HEK293 (cell line): ENCODE data around the gene GALNT9.

Source experiments
- CTCF ChIA-PET: fragments of 350-600 bp; formaldehyde crosslinking; extraction: SDS; loops from one replicate; lab custom pipeline; 2021; ENCODE audit warnings: antibody characterized with exemption; lab: Yijun Ruan, JAX
- POLR2A ChIA-PET: fragments of 300-600 bp; formaldehyde crosslinking; extraction: SDS; loops from one replicate; lab custom pipeline; 2020; ENCODE audit warnings: antibody characterized with exemption, inconsistent platforms; lab: Yijun Ruan, JAX
- H3K27ac ChIP-seq: fragments of 200-500 bp; sonication (Bioruptor generic); 2 replicates; pipeline ENCODE4 v1.5.1; 2014; ENCODE audit warnings: low read depth, low read length, control low read depth, inconsistent platforms; ENCODE audit errors: extremely low read depth
- H3K36me3 ChIP-seq, 2 experiments: fragments of 200-500 bp in 1 of 2; sonication (Bioruptor generic) in 1 of 2; 1 replicate in 1 of 2; 2 replicates in 1 of 2; pipeline ENCODE4 v1.5.1; 2014 to 2017; ENCODE audit warnings: inconsistent platforms in 2 of 2, low read length in 2 of 2; ENCODE audit not compliant: control insufficient read depth in 2 of 2, insufficient read depth in 1 of 2
- H3K4me1 ChIP-seq: fragments of 200-500 bp; sonication (Bioruptor generic); 2 replicates; pipeline ENCODE4 v1.5.1; 2014; ENCODE audit warnings: mild to moderate bottlenecking, low read length, inconsistent platforms; ENCODE audit not compliant: control insufficient read depth, insufficient read depth
- H3K4me3 ChIP-seq: 2 replicates; pipeline ENCODE4 v1.5.1; 2011; ENCODE audit warnings: low read depth, mild to moderate bottlenecking, control low read depth, low read length, moderate library complexity
- H3K9me3 ChIP-seq: fragments of 200-500 bp; sonication (Bioruptor generic); 2 replicates; pipeline ENCODE4 v1.5.1; 2014; ENCODE audit warnings: low read depth, low read length, inconsistent platforms; ENCODE audit not compliant: control insufficient read depth, insufficient read depth
- AEBP2 ChIP-seq: fragments of 450-650 bp; formaldehyde crosslinking; IDR thresholded peaks from 2 replicates; pipeline ENCODE4 v1.5.1; 2016; ENCODE audit warnings: missing biosample characterization, missing genetic modification characterization, borderline replicate concordance
- GLIS2 ChIP-seq: fragments of 450-650 bp; formaldehyde crosslinking; IDR thresholded peaks from 2 replicates; pipeline ENCODE4 v1.5.1; 2016; ENCODE audit warnings: missing biosample characterization, missing genetic modification characterization
- HOXA7 ChIP-seq: sonication (generic); formaldehyde crosslinking; IDR thresholded peaks from 2 replicates; pipeline ENCODE4 v1.8.1; 2022; ENCODE audit warnings: missing genetic modification reagents, borderline replicate concordance
- IKZF3 ChIP-seq: fragments of 450-650 bp; IDR thresholded peaks from 2 replicates; pipeline ENCODE4 v1.5.0; 2018; ENCODE audit warnings: missing biosample characterization, mild to moderate bottlenecking, missing genetic modification characterization, moderate library complexity
- KLF17 ChIP-seq: fragments of 450-650 bp; formaldehyde crosslinking; IDR thresholded peaks from 2 replicates; pipeline ENCODE4 v1.5.1; 2016; ENCODE audit warnings: missing biosample characterization, missing genetic modification characterization
- PATZ1 ChIP-seq: fragments of 450-650 bp; formaldehyde crosslinking; IDR thresholded peaks from 2 replicates; pipeline ENCODE4 v1.5.1; 2016; ENCODE audit warnings: missing biosample characterization, missing genetic modification characterization
- SETDB1 ChIP-seq: IDR thresholded peaks from one replicate; pipeline ENCODE4 v1.6.1; 2017; ENCODE audit warnings: mild to moderate bottlenecking, low read length, moderate library complexity, mixed read lengths; ENCODE audit not compliant: insufficient read length
- SP2 ChIP-seq: fragments of 450-650 bp; formaldehyde crosslinking; IDR thresholded peaks from 2 replicates; pipeline ENCODE4 v1.5.1; 2016; ENCODE audit warnings: missing biosample characterization, missing genetic modification characterization
- SP3 ChIP-seq: fragments of 450-650 bp; formaldehyde crosslinking; IDR thresholded peaks from 2 replicates; pipeline ENCODE4 v1.5.1; 2016; ENCODE audit warnings: missing biosample characterization, missing genetic modification characterization
- WT1 ChIP-seq: fragments of 450-650 bp; formaldehyde crosslinking; IDR thresholded peaks from 2 replicates; pipeline ENCODE4 v1.5.1; 2016; ENCODE audit warnings: missing biosample characterization, missing genetic modification characterization
- ZBTB17 ChIP-seq: fragments of 450-650 bp; formaldehyde crosslinking; IDR thresholded peaks from 2 replicates; pipeline ENCODE4 v1.5.1; 2016; ENCODE audit warnings: missing biosample characterization, missing genetic modification characterization
- ZNF302 ChIP-seq: fragments of 450-650 bp; formaldehyde crosslinking; IDR thresholded peaks from 2 replicates; pipeline ENCODE4 v1.5.1; 2016; ENCODE audit warnings: missing biosample characterization, missing genetic modification characterization, low read depth
- ZNF362 ChIP-seq: fragments of 450-650 bp; formaldehyde crosslinking; IDR thresholded peaks from 2 replicates; pipeline ENCODE4 v1.5.1; 2016; ENCODE audit warnings: missing biosample characterization, missing genetic modification characterization
- ZNF366 ChIP-seq: fragments of 450-650 bp; formaldehyde crosslinking; conservative IDR thresholded peaks from 2 replicates; pipeline ENCODE4 v1.5.1; 2016; ENCODE audit warnings: missing biosample characterization, missing genetic modification characterization
- ZNF391 ChIP-seq: fragments of 450-650 bp; formaldehyde crosslinking; IDR thresholded peaks from 2 replicates; pipeline ENCODE4 v1.5.1; 2016; ENCODE audit warnings: low read depth, missing biosample characterization, missing genetic modification characterization, borderline replicate concordance
- ZNF394 ChIP-seq: fragments of 450-650 bp; formaldehyde crosslinking; IDR thresholded peaks from 2 replicates; pipeline ENCODE4 v1.5.1; 2016; ENCODE audit warnings: missing biosample characterization, missing genetic modification characterization, mild to moderate bottlenecking, moderate library complexity, borderline replicate concordance
- ZNF416 ChIP-seq: fragments of 450-650 bp; formaldehyde crosslinking; IDR thresholded peaks from 2 replicates; pipeline ENCODE4 v1.5.1; 2016; ENCODE audit warnings: missing biosample characterization, missing genetic modification characterization
- ZNF433 ChIP-seq: fragments of 450-650 bp; formaldehyde crosslinking; IDR thresholded peaks from 2 replicates; pipeline ENCODE4 v1.5.1; 2016; ENCODE audit warnings: missing biosample characterization, missing genetic modification characterization, low read depth
- ZNF544 ChIP-seq: fragments of 450-650 bp; formaldehyde crosslinking; IDR thresholded peaks from 2 replicates; pipeline ENCODE4 v1.5.0; 2017; ENCODE audit warnings: missing biosample characterization, missing genetic modification characterization
- ZNF600 ChIP-seq: fragments of 450-650 bp; formaldehyde crosslinking; IDR thresholded peaks from 2 replicates; pipeline ENCODE4 v1.5.1; 2016; ENCODE audit warnings: missing biosample characterization, missing genetic modification characterization
- ZNF623 ChIP-seq: fragments of 450-650 bp; formaldehyde crosslinking; IDR thresholded peaks from 2 replicates; pipeline ENCODE4 v1.5.1; 2016; ENCODE audit warnings: missing biosample characterization, missing genetic modification characterization
- ZNF660 ChIP-seq: fragments of 450-650 bp; IDR thresholded peaks from 2 replicates; pipeline ENCODE4 v1.5.1; 2018; ENCODE audit warnings: missing biosample characterization, mild to moderate bottlenecking, missing genetic modification characterization
- ZNF776 ChIP-seq: fragments of 450-650 bp; formaldehyde crosslinking; IDR thresholded peaks from 2 replicates; pipeline ENCODE4 v1.5.0; 2017; ENCODE audit warnings: missing biosample characterization, missing genetic modification characterization, borderline replicate concordance
- ZNF777 ChIP-seq: fragments of 450-650 bp; formaldehyde crosslinking; IDR thresholded peaks from 2 replicates; pipeline ENCODE4 v1.5.1; 2017; ENCODE audit warnings: missing biosample characterization, missing genetic modification characterization, borderline replicate concordance
- ZSCAN23 ChIP-seq: fragments of 450-650 bp; formaldehyde crosslinking; IDR thresholded peaks from 2 replicates; pipeline ENCODE4 v1.5.1; 2016; ENCODE audit warnings: missing biosample characterization, missing genetic modification characterization

GALNT9 gene

GRCh38 chr12:132161036-132161781 is 168.2 kb downstream of the GALNT9 start:
- Histone ChIP-seq H3K36me3 (peaks cover 7 to 22% of the 10 kb centered on the region in 2 experiments; a peak in 2 of 3 replicates), H3K4me3 (no peak overlapping the region)
- POLR2A ChIA-PET: interaction anchor here (0.7 to 1.0 kb wide), 2 partner anchors 14 to 65 kb away, joined by 3 read pairs; no protein-coding TSS in a partner anchor

GRCh38 chr12:132160601-132161035 is 168.8 kb downstream of the GALNT9 start:
- H3K4me3 ChIP-seq: no peak overlapping the region
- CTCF ChIA-PET: interaction anchor here (0.6 to 3.2 kb wide), 6 partner anchors 7 to 554 kb away, joined by 3 to 13 read pairs (median 4); no protein-coding TSS in a partner anchor
- peaks cover 13 to 28% of the 10 kb centered on the region in 2 experiments; a peak in 2 of 3 replicates for H3K36me3 ChIP-seq
- H3K4me1 ChIP-seq: peaks cover 8% of the 10 kb centered on the region; the same call in 1 of the 2 replicates
- POLR2A ChIA-PET: interaction anchor here (0.7 to 1.0 kb wide), 2 partner anchors 13 to 65 kb away, joined by 3 read pairs; no protein-coding TSS in a partner anchor
- no peak overlapping the region for H3K27ac ChIP-seq
- H3K9me3 ChIP-seq: no peaks in the 10 kb centered on the region
- no peak for TF ChIP-seq AEBP2 (tag by site-specific recombination)
- 0 out of 2 replicates have a peak, but pooled peaks have one; percentile 27 for TF ChIP-seq ZNF600 (tag by site-specific recombination)
- TF ChIP-seq SETDB1: no peak
- no peak for TF ChIP-seq ZNF302 (tag by site-specific recombination)
- TF ChIP-seq GLIS2 (tag by site-specific recombination): no peak
- TF ChIP-seq ZNF660 (tag by site-specific recombination): no peak

More at GRCh38 chr12:132161036-132161781, 168.2 kb downstream of the GALNT9 start:
- TF ChIP-seq PATZ1 (tag by site-specific recombination) (0 out of 2 replicates have a peak, but pooled peaks have one; percentile 32), WT1 (tag by site-specific recombination) (peak; percentile 38; the same call in 1 of the 2 replicates), ZNF416 (tag by site-specific recombination) (no peak), ZNF623 (tag by site-specific recombination) (no peak), ZNF776 (tag by site-specific recombination) (no peak), ZNF433 (no peak), HOXA7 (CRISPR knock-in tag) (no peak), ZNF391 (tag by site-specific recombination) (no peak), ZNF544 (tag by site-specific recombination) (no peak), SP2 (peak; percentile 35), ZNF777 (tag by site-specific recombination) (no peak), ZNF366 (no peak), KLF17 (tag by site-specific recombination) (0 out of 2 replicates have a peak, but pooled peaks have one; percentile 68), GLIS2 (tag by site-specific recombination) (no peak), IKZF3 (tag by site-specific recombination) (0 out of 2 replicates have a peak, but pooled peaks have one; percentile 27), ZNF394 (tag by site-specific recombination) (peak; percentile 85), ZNF362 (tag by site-specific recombination) (no peak), ZBTB17 (tag by site-specific recombination) (no peak), SP3 (tag by site-specific recombination) (0 out of 2 replicates have a peak, but pooled peaks have one; percentile 30), ZSCAN23 (tag by site-specific recombination) (no peak)
- TF ChIP-seq, all 188 proteins: peak for 7
- Histone ChIP-seq H3K27ac (no peak overlapping the region), H3K4me1 (peaks cover 8% of the 10 kb centered on the region; the same call in 1 of the 2 replicates), H3K9me3 (no peaks in the 10 kb centered on the region)
- CTCF ChIA-PET: interaction anchor here (0.5 to 3.2 kb wide), 6 partner anchors 8 to 555 kb away, joined by 3 to 13 read pairs (median 4); no protein-coding TSS in a partner anchor
